Measurements from ENCODE around the gene GNAL.
"Not testable (repeated sequence)": the region's sequence is repeated elsewhere in the genome, so short reads cannot be mapped to it uniquely, and the experiment has no call there.

The GNAL gene

DNA sequence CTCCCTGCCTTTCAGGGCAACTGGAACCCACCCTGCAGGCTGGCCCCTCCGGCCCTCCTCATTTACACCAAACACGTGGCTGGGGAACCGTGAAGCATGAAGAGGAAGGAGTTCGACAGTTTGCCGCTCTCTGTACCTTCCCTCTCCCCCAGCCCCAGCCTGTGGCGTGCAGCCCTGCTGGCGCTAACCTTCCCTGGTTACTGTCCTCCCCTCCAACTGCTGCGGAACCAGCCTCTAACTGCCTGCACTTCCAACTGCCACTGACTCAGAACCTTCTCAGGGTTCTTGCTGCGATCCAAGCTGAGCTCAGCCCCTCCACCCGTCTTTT, 19.2 kb upstream of the GNAL start:
- no peak for DNase-seq

DNA sequence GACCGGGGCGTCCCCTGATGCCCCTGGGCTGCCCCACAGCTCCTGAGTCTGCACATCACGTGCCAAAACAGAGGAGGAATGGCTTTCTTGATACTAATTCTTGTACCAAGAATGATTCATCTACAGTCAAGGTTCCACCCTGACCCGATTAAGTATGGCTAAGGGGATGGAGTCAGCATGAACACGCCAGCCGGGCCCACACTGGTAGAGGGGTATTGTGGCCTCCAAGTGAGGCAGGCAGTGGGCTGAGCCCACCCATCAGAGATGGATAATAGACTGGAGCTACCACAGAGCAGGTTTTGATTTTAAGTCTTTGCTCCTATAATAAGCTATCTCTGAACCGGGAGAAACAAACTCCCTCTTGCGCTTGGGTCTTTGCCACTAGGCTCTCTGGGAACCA, 17.9 kb upstream of the GNAL start:
- no peak for DNase-seq

DNA sequence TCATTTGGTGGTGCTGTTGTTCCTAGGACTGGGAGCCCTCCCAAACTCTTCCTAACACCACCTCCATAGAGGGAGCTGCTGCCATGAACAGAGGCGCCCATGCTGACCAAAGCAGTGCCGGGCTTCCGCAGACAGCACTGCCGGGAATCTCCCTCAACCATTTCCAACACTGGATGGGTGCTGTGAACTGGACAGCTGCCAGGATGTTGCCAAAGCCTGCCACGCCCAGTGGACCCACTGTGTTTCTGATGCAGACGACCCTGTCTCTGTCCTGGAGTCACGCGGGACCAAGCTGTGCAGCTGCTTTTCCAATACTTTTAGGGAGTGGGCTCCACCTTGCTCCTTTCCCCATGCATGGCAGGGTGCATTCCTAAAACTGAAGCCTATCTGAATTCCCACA, 16.9 kb upstream of the GNAL start:
- DNase-seq, result no peak

DNA sequence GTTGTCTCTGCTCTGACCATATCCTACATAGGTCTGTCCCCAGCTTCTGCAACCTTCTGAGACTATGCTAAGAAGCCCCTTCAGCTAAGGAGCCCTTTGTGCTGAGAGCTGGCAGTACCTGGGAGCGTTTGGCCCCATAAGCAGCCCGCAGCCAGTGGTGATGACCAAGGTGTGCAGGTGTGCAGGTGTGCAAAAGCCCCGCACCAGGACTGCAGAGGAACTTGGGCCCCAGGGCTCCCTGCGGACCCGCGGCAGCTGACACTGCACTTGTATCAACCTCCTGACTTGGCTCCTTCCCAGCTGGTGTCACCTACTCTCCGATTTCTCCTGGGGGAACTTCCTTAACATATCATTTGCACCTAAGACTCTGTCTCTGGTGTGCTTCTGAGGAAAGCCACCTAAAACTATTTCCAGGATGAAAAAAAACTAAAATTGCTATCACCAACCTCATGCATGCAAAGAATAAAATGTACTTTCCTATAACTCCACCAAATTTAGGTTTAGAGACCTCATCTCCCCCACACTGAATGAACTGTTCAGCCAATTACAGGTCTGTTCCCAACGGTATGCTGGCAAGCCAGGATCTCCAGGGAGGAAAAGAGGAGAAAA, 16.1 kb upstream of the GNAL start:
- no peak for DNase-seq

DNA sequence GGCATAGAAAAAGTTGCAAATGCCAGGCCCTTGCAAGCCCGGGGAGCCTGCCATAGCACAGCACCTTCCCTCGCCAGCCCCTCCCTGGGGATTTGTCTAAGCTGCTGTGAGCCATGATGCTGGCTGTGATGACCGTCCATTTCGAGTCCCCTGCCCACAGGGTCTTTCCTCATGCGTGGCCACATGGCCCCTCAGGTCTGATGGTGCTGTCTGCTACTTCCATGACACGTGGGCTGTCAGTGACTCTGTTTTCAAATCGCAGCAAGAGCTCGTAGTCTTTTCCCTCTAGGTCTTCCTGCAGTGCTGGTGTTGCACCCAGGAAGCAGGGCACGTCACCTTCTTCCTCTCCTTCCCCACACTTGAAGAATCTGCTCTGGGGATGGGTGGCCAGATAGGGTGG, 15.5 kb upstream of the GNAL start:
- no peak for DNase-seq

DNA sequence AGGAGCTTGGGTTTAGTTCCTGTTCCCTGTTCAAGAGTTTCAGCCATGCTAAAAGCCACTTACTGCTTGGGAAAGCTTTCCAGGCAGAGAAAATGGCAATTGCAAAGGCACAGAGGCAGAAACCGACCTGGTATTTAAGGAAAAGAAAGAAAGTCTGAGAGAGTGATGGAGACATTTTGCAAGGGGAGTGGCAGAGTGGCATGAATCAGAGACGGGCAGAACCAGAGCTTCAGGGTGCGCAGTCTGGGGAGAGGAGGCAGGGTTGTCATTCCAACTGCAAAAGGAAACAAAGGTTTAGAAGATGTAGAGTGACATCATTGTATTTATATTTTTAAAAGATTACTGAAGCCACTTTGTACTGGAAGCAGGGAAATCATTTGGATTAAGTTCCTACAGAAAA, 14.9 kb upstream of the GNAL start:
- DNase-seq, result no peak

DNA sequence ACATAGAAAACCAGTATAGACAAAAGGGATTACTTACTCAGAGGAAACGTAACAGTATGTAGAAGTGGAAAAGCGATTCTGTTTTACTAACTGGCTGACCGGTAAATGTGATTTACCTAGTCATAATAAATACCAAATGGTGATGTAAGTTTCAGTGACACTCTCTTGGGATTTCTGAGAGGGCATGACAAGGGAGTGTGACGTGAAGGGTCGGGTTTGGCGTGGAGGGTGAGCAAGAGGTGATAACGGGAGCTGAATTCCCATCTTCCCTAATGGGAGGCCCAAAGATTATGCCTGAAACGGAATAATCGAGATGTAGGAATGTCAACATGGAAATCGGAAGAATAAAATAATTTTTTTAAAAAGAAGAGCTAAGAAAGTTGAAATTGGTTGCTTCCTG, 12.7 kb upstream of the GNAL start:
- DNase-seq, result no peak

DNA sequence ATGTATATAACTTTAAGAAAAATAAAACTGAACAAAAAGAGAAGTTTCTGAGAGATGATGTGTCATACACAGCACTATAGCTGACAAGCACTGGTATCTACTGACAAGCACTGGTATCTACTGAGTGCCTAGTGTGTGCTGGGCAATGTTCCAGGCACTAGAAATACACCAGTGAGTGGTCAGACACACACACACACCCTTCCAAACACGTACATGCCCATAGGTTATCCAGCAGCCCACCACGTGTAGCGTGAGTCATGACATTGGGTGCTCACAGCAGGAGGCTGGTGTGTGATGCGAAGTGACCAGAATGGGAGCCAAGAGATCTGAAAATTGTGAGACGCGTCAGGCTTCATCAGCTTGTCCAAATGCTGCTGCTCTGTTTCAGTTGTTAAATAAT, 12.2 kb upstream of the GNAL start:
- no peak for DNase-seq

DNA sequence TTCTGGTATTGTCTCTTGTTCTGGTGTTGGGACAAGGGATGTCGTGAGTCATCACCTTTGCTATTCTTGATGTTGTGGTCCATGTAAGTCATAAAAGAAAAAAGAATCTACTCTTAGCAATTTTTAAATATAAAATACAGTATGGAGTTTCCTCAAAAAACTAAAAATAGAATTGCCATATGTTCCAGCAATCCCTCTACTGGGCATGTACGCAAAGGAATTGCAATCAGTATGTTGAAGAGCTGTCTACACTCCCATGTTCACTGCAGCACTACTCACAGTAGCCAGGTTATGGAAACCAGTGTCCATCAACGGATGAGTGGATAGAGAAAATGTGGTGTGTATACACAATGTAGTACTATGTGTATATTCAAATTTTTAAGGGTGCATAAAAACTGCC, 10.9 kb upstream of the GNAL start:
- no peak for DNase-seq

DNA sequence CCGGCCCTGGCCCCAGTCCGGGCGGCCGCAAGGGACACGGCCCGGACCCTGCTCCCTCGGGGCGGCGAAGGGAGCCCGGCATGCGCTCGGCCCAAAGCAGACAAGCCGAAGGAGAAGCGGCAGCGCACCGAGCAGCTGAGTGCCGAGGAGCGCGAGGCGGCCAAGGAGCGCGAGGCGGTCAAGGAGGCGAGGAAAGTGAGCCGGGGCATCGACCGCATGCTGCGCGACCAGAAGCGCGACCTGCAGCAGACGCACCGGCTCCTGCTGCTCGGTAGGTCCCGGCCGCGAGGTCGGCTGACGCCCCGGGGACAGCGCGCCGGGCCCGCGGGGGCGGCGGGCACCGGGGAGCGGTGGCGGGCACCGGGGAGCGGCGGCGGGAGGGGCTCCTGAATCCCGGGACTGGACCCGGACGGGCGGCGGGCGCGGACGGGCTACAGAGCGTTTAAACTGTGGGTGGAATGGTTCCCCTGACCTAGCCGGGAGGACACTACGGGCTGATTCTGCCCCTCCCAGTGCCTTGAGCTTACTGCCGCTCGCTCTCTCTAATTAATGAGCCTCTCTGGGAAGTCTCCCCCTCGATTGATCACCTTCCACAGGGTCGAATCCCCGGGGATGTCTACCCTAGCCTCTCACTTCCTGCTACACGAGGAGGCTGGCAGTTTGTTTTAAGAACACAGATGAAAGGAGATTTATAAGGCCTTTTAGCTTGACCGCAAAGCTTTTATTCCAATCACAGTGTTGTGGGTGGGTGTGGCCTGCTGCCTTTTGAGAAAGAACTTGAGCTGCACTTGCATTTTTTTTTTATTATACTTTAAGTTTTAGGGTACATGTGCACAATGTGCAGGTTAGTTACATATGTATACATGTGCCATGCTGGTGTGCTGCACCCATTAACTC, 853 bp downstream of the GNAL start:
- no peak for DNase-seq

DNA sequence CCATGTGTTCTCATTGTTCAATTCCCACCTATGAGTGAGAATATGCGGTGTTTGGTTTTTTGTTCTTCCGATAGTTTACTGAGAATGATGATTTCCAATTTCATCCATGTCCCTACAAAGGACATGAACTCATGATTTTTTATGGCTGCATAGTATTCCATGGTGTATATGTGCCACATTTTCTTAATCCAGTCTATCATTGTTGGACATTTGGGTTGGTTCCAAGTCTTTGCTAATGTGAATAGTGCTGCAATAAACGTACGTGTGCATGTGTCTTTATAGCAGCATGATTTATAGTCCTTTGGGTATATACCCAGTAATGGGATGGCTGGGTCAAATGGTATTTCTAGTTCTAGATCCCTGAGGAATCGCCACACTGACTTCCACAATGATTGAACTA, 1.6 kb downstream of the GNAL start:
- DNase-seq, result not testable (repeated sequence)

DNA sequence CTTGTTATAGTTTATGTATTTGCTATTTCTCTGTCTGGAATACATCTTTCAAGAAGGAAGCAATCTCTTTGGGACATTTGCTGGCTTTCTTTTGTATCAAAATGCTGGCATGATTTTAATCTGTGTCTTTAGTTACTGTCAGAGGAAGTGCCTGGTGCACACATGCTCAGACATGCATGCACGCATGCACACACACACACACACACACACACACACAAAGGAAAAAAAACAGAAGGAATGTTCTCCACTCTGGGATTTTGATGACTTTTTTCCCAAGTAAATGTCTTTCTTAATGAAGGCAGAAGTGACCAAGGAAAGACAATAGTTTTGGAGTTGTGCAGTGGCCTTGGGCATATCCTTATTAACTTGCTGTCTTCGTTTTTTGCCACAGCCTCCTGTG, 6.7 kb downstream of the GNAL start:
- no peak for DNase-seq

DNA sequence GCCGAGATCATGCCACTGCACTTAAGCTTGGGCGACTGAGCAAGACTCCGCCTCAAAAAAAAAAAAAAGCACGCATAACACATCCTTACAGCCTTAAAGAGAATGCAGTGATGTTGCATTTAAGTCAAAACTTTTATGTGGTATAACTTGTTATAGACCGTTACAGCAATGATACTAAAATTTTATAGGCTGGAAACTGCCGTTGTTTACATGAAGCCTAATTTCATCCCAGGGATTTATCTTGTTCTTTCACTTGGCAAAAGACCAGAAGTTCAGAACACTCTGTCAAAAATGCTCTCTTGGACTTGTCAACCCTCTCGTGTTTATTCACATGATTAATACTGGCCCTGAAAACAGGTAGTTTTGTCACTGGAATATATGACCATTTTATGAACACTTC, 7.4 kb downstream of the GNAL start:
- no peak for DNase-seq

DNA sequence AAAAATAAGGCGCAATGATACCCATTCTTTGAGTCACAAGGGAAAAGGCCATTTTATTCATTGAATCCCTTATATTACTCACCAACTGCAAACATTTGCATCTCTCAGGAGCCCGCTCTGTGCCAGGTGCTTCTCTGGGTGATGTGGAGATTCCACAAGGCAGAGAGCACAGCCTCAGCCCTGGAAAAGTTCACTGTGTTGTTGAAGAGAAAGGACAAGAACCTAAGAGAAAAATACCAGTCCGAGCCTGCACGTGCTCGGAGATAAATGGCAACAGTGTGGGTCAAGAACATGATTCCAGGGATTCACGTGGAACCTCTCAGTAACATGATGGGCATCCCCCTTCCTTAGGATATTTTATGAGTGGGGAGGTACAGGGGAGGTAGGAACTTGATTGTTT, 11.8 kb downstream of the GNAL start:
- no peak for DNase-seq

DNA sequence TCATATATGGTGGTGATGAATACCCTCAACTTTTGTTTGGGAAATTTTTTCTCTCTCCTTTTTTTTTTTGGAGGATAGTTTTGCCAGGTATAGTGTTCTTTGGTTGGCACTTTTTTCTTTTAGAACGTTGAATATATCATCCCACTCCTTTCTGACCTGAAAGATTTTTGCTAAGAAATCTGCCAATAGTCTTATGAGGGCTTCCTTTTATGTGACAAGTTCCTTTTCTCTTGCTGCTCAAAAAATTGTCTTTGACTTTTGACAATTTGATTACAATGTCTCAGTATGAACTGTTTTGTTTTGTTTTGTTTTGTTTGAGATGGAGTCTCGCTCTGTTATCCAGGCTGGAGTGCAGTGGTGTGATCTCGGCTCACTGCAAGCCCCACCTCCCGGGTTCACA, 21.5 kb downstream of the GNAL start:
- no peak for DNase-seq

DNA sequence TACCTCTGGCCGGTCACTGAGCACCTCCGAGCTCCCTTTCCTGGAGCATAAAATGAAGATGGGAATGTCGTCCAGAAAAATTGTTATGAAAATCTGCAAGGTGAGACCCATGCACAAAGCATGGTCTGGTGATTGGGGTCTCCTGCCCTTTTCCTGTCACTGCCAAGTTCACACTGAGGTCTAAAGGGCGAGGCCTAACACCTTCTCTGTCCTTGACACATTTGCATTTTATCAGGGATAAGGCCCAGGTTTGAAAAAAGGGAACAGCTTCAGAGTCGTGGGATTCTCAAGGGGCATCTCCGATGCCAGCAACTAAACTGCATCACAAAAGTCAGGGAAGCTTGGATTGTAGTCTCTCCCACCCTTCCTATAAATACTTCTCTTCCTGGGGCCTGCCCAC, 24.7 kb downstream of the GNAL start:
- no peak for DNase-seq

DNA sequence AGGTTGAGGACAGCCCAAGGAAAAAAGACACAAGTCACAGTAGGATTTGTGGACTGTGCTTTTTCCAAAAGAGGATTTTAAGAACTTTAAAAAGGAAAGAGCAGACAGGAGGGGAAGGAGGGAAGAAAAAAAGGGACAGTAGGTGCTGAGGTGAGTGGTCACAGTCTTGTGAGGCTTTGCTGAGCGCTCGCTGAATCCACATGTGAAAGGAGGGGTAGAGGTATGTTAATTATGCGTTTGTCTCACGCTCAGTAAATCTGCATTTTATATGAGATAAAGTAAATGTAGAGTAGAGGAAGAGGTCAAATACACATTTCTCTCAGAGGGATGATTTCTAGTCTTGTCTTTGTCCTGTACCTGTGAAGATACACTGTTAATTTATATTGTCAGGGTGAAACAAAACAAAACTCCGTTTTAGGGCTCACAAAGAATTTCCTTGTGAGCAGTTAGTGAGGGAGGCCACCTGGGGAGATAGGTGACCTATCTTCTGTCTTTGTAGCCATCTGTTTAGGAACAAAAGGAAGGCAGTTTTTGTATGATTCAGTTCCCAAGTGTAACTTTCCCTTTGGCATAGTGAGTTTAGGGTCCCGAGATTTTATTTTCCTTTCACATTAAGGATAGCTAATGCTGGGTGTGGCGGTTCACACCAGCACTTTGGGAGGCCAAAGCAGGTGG, 25.3 kb downstream of the GNAL start:
- DNase-seq, result no peak

DNA sequence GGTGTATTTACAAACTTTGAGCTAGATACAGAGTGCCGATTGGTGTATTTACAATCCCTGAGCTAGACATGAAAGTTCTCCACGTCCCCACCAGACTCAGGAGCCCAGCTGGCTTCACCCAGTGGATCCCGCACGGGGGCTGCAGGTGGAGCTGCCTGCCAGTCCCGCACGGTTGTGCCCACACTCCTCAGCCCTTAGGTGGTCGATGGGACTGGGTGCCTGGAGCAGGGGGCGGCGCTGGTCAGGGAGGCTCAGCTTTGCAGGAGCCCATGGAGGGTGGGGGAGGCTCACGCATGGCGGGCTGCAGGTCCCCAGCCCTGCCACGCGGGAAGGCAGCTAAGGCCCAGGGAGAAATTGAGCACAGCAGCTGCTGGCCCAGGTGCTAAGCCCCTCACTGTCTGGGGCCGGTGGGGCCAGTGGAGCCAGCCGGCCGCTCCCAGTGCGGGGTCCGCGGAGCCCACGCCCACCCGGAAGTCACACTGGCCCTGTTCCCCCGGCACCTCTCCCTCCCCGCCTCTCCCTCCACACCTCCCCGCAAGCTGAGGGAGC, 27.8 kb downstream of the GNAL start:
- DNase-seq, result not testable (repeated sequence)

DNA sequence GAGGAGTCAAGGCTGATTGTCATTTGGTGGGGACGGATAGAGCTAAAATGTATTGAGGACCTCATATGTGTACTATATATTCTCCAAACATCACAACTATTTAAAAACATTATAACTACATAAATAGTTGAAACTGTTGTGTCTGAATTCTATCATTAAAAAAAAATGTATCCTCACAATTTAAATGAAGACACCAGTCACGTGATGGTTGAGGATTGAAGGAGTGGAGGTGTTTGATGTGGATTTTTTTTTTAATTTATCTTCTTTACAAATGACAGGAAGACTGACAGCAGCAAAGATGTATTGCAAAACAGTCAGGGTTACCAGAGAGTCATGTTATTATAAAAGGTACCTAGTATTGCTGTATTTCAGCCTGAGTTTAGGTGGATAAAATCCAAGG, 30.0 kb downstream of the GNAL start:
- no peak for DNase-seq

DNA sequence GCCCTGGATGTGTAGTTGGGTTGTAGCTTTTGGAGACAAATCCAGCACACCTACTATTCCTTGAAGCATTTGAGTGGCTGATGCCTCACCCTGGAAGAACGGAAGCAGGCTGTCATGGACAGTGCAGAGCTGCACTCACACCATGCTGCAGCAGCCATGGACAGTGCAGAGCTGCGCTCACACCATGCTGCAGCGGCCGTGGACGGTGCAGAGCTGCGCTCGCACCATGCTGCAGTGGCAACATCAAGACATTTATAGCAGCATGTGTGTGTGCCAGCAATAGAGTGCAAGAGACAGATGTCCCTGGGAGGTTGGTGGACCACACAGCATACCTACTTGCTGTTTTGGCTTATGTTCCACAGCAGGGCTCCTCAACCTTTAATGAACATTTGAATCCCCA, 30.6 kb downstream of the GNAL start:
- DNase-seq, result no peak

DNA sequence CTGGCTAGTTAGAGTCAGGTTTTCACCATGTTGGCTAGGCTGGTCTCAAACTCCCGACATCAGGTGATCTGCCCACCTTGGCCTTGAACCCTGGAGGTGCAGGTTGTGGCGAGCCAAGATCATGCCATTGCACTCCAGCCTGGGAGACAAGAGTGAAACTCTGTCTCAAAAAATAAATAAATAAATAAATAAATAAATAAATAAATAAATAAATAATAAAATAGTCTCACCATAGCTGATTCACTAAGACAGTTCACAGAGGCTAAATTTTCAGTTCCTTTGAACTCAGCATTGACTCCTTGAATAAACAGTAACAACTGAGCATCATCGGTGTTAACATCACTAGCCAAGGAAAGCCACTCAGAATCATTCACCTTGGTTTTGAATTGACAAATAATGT, 32.7 kb downstream of the GNAL start:
- no peak for DNase-seq

DNA sequence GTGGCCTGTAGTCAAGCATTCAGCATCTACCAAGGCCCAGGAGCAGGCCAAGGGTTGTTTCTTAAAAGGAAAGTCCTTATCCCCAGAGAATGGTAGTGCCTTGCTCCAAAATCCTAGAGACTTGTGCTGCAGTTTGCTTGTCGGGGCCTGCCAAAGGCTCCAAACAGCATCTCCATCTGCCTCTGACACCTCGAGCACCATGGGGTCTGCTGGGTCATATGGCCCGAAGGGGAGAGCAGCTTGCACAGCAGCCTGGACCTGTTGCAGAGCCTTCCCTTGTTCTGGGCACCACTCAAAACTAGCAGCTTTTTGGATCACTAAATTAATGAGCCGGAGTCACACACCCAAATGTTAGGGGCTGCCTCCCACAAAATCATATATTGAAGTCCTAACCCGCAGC, 35.7 kb downstream of the GNAL start:
- DNase-seq, result no peak

DNA sequence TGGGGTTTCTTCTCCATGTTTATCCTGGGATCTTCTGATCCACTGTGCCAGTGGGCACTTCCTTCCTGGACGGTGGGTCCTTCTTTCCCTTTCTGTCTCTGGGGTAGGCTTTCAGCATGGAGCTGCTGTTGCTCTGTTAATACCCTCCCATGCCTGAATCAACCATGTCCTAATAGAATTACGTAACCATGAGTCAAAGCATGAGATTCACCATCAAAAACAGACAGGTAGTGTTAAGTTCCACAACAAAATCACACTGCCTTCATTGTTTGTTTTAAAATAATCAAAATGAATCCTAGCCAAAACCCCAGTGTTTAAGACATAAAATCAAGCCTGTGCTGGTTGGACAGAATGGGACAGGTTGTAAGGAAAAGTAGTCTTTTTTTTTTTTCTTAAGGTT, 37.5 kb downstream of the GNAL start:
- no peak for DNase-seq

DNA sequence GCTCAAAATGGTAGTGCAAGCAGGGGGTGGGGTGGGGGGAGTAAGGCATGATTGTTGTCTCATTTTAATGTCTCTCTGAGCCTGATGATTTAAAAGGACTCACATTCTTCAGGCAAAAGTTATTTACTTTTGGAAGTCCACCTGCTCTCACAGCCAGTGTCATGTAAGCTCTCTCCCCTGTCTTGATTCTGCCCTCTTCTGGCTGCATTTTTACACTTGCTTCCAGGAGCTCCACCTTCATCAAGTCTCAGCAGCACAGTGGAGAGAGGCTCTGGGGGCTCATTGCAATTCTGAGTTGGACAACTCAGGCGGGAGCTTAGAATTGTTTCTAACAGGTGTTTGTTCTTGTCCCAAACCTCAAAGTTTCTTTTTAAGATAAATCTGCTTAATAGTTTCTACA, 39.2 kb downstream of the GNAL start:
- DNase-seq, result no peak
